Measurements from ENCODE around the gene PACRGL.

DNA sequence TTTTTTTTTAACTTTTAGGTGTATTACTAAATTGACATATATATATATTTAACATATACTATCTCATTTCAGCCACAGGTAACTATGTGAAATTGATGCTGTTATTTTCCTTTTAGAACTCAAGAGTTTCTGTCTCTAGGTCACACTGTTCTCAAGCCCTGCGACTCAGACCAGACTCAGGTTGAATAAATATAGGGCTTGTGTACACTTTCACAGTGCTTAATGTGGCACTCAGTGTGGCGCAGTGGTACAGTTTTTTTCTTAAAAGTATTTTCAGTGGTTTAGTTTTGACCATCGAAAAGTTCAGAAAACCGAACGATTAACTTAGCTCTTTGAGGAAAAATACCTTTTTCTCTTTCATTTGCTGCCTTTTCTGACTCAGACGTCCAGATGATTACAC, 24.7 kb downstream of the PACRGL start:
- no peak for TF ChIP-seq POLR2A (IDR thresholded peaks at IDR 0.05)
- TF ChIP-seq, protein P1, sequence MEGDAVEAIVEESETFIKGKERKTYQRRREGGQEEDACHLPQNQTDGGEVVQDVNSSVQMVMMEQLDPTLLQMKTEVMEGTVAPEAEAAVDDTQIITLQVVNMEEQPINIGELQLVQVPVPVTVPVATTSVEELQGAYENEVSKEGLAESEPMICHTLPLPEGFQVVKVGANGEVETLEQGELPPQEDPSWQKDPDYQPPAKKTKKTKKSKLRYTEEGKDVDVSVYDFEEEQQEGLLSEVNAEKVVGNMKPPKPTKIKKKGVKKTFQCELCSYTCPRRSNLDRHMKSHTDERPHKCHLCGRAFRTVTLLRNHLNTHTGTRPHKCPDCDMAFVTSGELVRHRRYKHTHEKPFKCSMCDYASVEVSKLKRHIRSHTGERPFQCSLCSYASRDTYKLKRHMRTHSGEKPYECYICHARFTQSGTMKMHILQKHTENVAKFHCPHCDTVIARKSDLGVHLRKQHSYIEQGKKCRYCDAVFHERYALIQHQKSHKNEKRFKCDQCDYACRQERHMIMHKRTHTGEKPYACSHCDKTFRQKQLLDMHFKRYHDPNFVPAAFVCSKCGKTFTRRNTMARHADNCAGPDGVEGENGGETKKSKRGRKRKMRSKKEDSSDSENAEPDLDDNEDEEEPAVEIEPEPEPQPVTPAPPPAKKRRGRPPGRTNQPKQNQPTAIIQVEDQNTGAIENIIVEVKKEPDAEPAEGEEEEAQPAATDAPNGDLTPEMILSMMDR (IDR thresholded peaks at IDR 0.05), result no peak
